IMR-90 (cell line): Measurements from ENCODE around the gene PTPRCAP. TPM values are rescaled to one million over a fixed set of nuclear protein-coding genes. Genes with fewer than 3 reads are reported as not detected.

Experiments used
- ATAC-seq: fragments of 200-7000 bp; cut with Tn5 transposase; 2 replicates; pipeline ENCODE4 v1.9.1; 2020; ENCODE audit warnings: low read depth, mild to moderate bottlenecking, moderate library complexity
- BruUV-seq: library from RNA; stranded (reverse); fragments of 400-500 nt; replicated peaks from 2 replicates; lab custom pipeline; 2021; lab: Mats Ljungman, UMichigan
- CTCF ChIA-PET: fragments of 300-600 bp; formaldehyde crosslinking; extraction: SDS; loops from one replicate; lab custom pipeline; 2021; ENCODE audit warnings: antibody characterized with exemption; lab: Yijun Ruan, JAX
- POLR2A ChIA-PET: fragments of 300-600 bp; sonication (Branson Sonifier 250); formaldehyde crosslinking; loops from one replicate; lab custom pipeline; 2022; ENCODE audit warnings: antibody characterized with exemption; ENCODE audit not compliant: unreplicated experiment; lab: Charles Lee
- DNase-seq: peaks from one replicate; pipeline ENCODE4 v3.0.0; 2013
- H2AFZ ChIP-seq: replicated peaks from 2 replicates; pipeline ENCODE3; 2013; ENCODE audit warnings: low read length, mild to moderate bottlenecking; ENCODE audit not compliant: poor library complexity
- H2AK5ac ChIP-seq: 2 replicates; pipeline ENCODE4 v1.6.1; 2013; ENCODE audit warnings: low read depth, low read length, inconsistent platforms
- H2AK9ac ChIP-seq: replicated peaks from 2 replicates; pipeline ENCODE3; 2013; ENCODE audit warnings: mild to moderate bottlenecking, low read depth, low read length, moderate library complexity; ENCODE audit not compliant: poor library complexity
- H2BK120ac ChIP-seq: 2 replicates; pipeline ENCODE4 v1.6.1; 2013; ENCODE audit warnings: low read depth, low read length, inconsistent platforms
- H2BK15ac ChIP-seq: 3 replicates; pipeline ENCODE4 v1.6.1; 2013; ENCODE audit warnings: low read depth, low read length, inconsistent platforms
- H2BK20ac ChIP-seq: 2 replicates; pipeline ENCODE4 v1.6.1; 2013; ENCODE audit warnings: low read depth, mild to moderate bottlenecking, inconsistent platforms, low read length, moderate library complexity
- H2BK5ac ChIP-seq: 2 replicates; pipeline ENCODE4 v1.6.1; 2013; ENCODE audit warnings: mild to moderate bottlenecking, low read depth, low read length, inconsistent platforms; ENCODE audit not compliant: poor library complexity, severe bottlenecking
- H3K14ac ChIP-seq: replicated peaks from 2 replicates; pipeline ENCODE4 v1.6.1; 2013; ENCODE audit warnings: low read depth, low read length, inconsistent platforms
- H3K18ac ChIP-seq: 2 replicates; pipeline ENCODE4 v1.6.1; 2013; ENCODE audit warnings: low read depth, low read length, control low read depth
- H3K23ac ChIP-seq: 2 replicates; pipeline ENCODE4 v1.6.1; 2013; ENCODE audit warnings: low read depth, low read length, inconsistent platforms
- H3K27ac ChIP-seq: 2 replicates; pipeline ENCODE4 v1.5.1; 2013; ENCODE audit warnings: mild to moderate bottlenecking, control low read depth, low read length; ENCODE audit not compliant: insufficient read depth
- H3K27me3 ChIP-seq: 2 replicates; pipeline ENCODE4 v1.6.1; 2013; ENCODE audit warnings: low read length; ENCODE audit not compliant: control insufficient read depth, insufficient read depth
- H3K36me3 ChIP-seq: 2 replicates; pipeline ENCODE4 v1.6.1; 2013; ENCODE audit warnings: low read length, mixed read lengths; ENCODE audit not compliant: control insufficient read depth, insufficient read depth
- H3K4ac ChIP-seq: 2 replicates; pipeline ENCODE4 v1.6.1; 2013; ENCODE audit warnings: low read depth, low read length, inconsistent platforms
- H3K4me1 ChIP-seq: 2 replicates; pipeline ENCODE4 v1.6.1; 2013; ENCODE audit warnings: low read length, mixed read lengths; ENCODE audit not compliant: control insufficient read depth, insufficient read depth
- H3K4me2 ChIP-seq: 2 replicates; pipeline ENCODE4 v1.6.1; 2013; ENCODE audit warnings: low read depth, mild to moderate bottlenecking, control low read depth, low read length, moderate library complexity
- H3K4me3 ChIP-seq: 2 replicates; pipeline ENCODE4 v1.5.1; 2013; ENCODE audit warnings: low read depth, mild to moderate bottlenecking, control low read depth, low read length, moderate library complexity; ENCODE audit not compliant: insufficient read depth
- H3K56ac ChIP-seq: 2 replicates; pipeline ENCODE4 v1.6.1; 2013; ENCODE audit warnings: low read length, inconsistent platforms; ENCODE audit not compliant: insufficient read depth; ENCODE audit errors: extremely low read depth
- H3K79me1 ChIP-seq, 2 experiments: 2 replicates each; pipeline ENCODE4 v1.6.1; 2013; ENCODE audit warnings: low read length in 2 of 2, inconsistent platforms in 1 of 2, low read depth in 1 of 2
- H3K9ac ChIP-seq: 2 replicates; pipeline ENCODE4 v1.6.1; 2013; ENCODE audit warnings: low read depth, low read length, control low read depth
- H3K9me1 ChIP-seq: 2 replicates; pipeline ENCODE4 v1.6.1; 2013; ENCODE audit warnings: low read length, inconsistent platforms; ENCODE audit not compliant: insufficient read depth
- H3K9me3 ChIP-seq: 2 replicates; pipeline ENCODE4 v1.6.1; 2013; ENCODE audit warnings: low read length; ENCODE audit not compliant: control insufficient read depth, insufficient read depth
- H4K20me1 ChIP-seq: 2 replicates; pipeline ENCODE4 v1.6.1; 2013; ENCODE audit warnings: low read length, inconsistent platforms; ENCODE audit not compliant: insufficient read depth
- H4K5ac ChIP-seq: 2 replicates; pipeline ENCODE4 v1.6.1; 2013; ENCODE audit warnings: mild to moderate bottlenecking, low read depth, low read length, control low read depth
- H4K8ac ChIP-seq, 2 experiments: 2 replicates each; pipeline ENCODE4 v1.6.1; 2013; ENCODE audit warnings: low read depth in 2 of 2, low read length in 2 of 2, control low read depth in 1 of 2, inconsistent platforms in 1 of 2
- H4K91ac ChIP-seq: 2 replicates; pipeline ENCODE4 v1.6.1; 2013; ENCODE audit warnings: low read depth, low read length, inconsistent platforms; ENCODE audit not compliant: insufficient read depth
- ELK1 ChIP-seq: fragments of 150-350 bp; IDR thresholded peaks from 2 replicates; pipeline ENCODE4 v1.6.1; 2016; ENCODE audit warnings: low read depth, mild to moderate bottlenecking, low read length, moderate library complexity, borderline replicate concordance
- RFX5 ChIP-seq: IDR thresholded peaks from 2 replicates; pipeline ENCODE4 v1.8.0; 2012; ENCODE audit warnings: low read depth, mild to moderate bottlenecking, low read length, moderate library complexity
- WGBS, 2 experiments: methylation state at CpG; one replicate each; pipeline versions ENCODE4 v1.1.5 to v1.1.7; 2013; ENCODE audit warnings: missing lambda C conversion rate in 2 of 2; ENCODE audit not compliant: insufficient read length in 1 of 2; ENCODE audit errors: extremely low coverage in 2 of 2; 5-methylcytosine and 5-hydroxymethylcytosine counted together
- dilution Hi-C: fragments of 300-500 bp; cut with HindIII; formaldehyde crosslinking; loops from one replicate; pipeline ENCODE4 v1.14.3; 2018; ENCODE audit warnings: low sequenced_read_pairs; ENCODE audit not compliant: unreplicated experiment
- in situ Hi-C: fragments of 300-500 bp; cut with MboI; formaldehyde crosslinking; loops from 3 replicates; pipeline ENCODE4 v1.14.3; 2019; ENCODE audit warnings: low sequenced_read_pairs, inconsistent platforms, mixed read lengths
- intact Hi-C: fragments of 100-400 bp; cut with micrococcal nuclease; formaldehyde crosslinking; loops from 2 replicates; pipeline ENCODE4 v1.10.0; 2022
- polyA plus RNA-seq, 3 experiments: library from polyadenylated mRNA; depleted of rRNA; stranded (reverse); fragments of >200 nt; gene quantifications; 2 replicates each; pipeline ENCODE4 v1.2.3, GENCODE V29; 2012; ENCODE audit warnings: low replicate concordance in 1 of 3
- total RNA-seq: library from RNA; depleted of rRNA; stranded (reverse); fragments of >200 nt; gene quantifications from 2 replicates; pipeline ENCODE4 v1.2.3, GENCODE V29; 2012

PTPRCAP gene
- total and polyA plus RNA-seq, 2 of the 4 experiments (the other 2 are of a cell fraction), result 0.24 TPM; not detected in 1

- H2AK9ac ChIP-seq, result no peak overlapping the region
- no peak overlapping the region for H3K18ac ChIP-seq
- no peak overlapping the region for H3K23ac ChIP-seq
- TF ChIP-seq ELK1 (no peak), RFX5 (no peak)
- no peak overlapping the region for H3K4me2 ChIP-seq
- CTCF ChIA-PET, result no interaction called here
- peaks cover 8% of the 10 kb centered on the region; the same call in 1 of the 2 replicates for H4K20me1 ChIP-seq
- dilution Hi-C loops (no loop called here), intact Hi-C loops (no loop called here), in situ Hi-C loops (no loop called here)
- no peak overlapping the region for H4K5ac ChIP-seq
- no peak overlapping the region for H4K8ac ChIP-seq
- no peak overlapping the region for H3K9ac ChIP-seq
- no peak overlapping the region for H3K4ac ChIP-seq
- H3K79me1 ChIP-seq, result peaks cover 8 to 22% of the 10 kb centered on the region in 2 experiments
- no peaks in the 10 kb centered on the region for H3K9me3 ChIP-seq
- peaks cover 4% of the 10 kb centered on the region; the same call in 1 of the 2 replicates for H3K27me3 ChIP-seq
- peaks cover 13% of the 10 kb centered on the region; the same call in 1 of the 2 replicates for H3K36me3 ChIP-seq
- no peak overlapping the region for H2BK15ac ChIP-seq
- POLR2A ChIA-PET, result no interaction called here
- no peak for ATAC-seq
- no peak overlapping the region for H2BK5ac ChIP-seq
- DNase-seq, result no peak
- no peak overlapping the region for H3K14ac ChIP-seq
- no peak overlapping the region for H2AK5ac ChIP-seq
- H2AFZ ChIP-seq, result no peak overlapping the region
- peaks cover 3% of the 10 kb centered on the region; the same call in 1 of the 2 replicates for H3K4me1 ChIP-seq
- H3K27ac ChIP-seq, result no peak overlapping the region
- peaks cover 8% of the 10 kb centered on the region; the same call in 1 of the 2 replicates for H3K9me1 ChIP-seq
- no CpG with 5 or more reads among the region's 5 CpGs for WGBS, 2 experiments
- H4K91ac ChIP-seq, result no peak overlapping the region
- no peak overlapping the region for H3K4me3 ChIP-seq
- H2BK120ac ChIP-seq, result no peak overlapping the region
- no peak overlapping the region for H3K56ac ChIP-seq
- no peak overlapping the region for H2BK20ac ChIP-seq
- no TSS peak for BruUV-seq
These were observed 8.0 kb upstream of the PTPRCAP start for GRCh38 chr11:67445515-67445914.
